Endometrial microvascular endothelial cells (primary cell): ENCODE measurements around the gene RAB34. TPM values are rescaled to one million over a fixed set of nuclear protein-coding genes. Genes with fewer than 3 reads are reported as not detected.

ENCODE experiments used
- in situ Hi-C: cut with HindIII; loops from 2 replicates; pipeline ENCODE4 v1.10.0; 2017; ENCODE audit warnings: low sequenced_read_pairs, low pct_unique_long_range_greater_than_20kb; ENCODE audit errors: inconsistent ontology term
- total RNA-seq: library from RNA; depleted of rRNA; stranded (reverse); fragments of >200 nt; gene quantifications from one replicate; pipeline ENCODE4 v1.2.3, GENCODE V29; 2015; ENCODE audit errors: inconsistent ontology term

Gene RAB34
- total RNA-seq = 31.1 TPM

- in situ Hi-C loops = no loop called here
Measured at GRCh38 chr17:28717578-28718332, at the start of gene RAB34. Gene RAB34 (minus strand): TSS chr17:28717868. CDS start chr17:28717266, 602 bp downstream.

- in situ Hi-C loops = no loop called here
Measured at GRCh38 chr17:28765038-28765437, 47.4 kb upstream of the RAB34 start.

GRCh38 chr17:28763804-28764266 lies 46.2 kb upstream of the RAB34 start:
- in situ Hi-C loops = no loop called here

- in situ Hi-C loops = no loop called here
Measured at GRCh38 chr17:28763137-28763799, 45.6 kb upstream of the RAB34 start.

GRCh38 chr17:28760601-28761562 lies 43.2 kb upstream of the RAB34 start:
- in situ Hi-C loops = no loop called here

GRCh38 chr17:28759256-28759865 lies 41.7 kb upstream of the RAB34 start:
- in situ Hi-C loops = no loop called here

- in situ Hi-C loops = no loop called here
Measured at GRCh38 chr17:28758411-28759121, 40.9 kb upstream of the RAB34 start.

- in situ Hi-C loops = no loop called here
Measured at GRCh38 chr17:28756049-28756804, 38.6 kb upstream of the RAB34 start.

GRCh38 chr17:28755486-28755885 lies 37.8 kb upstream of the RAB34 start:
- in situ Hi-C loops = no loop called here

GRCh38 chr17:28751600-28752366 lies 34.1 kb upstream of the RAB34 start:
- in situ Hi-C loops = no loop called here

GRCh38 chr17:28750178-28751047 lies 32.7 kb upstream of the RAB34 start:
- in situ Hi-C loops = no loop called here

- in situ Hi-C loops = no loop called here
Measured at GRCh38 chr17:28749516-28750177, 32.0 kb upstream of the RAB34 start.

GRCh38 chr17:28748852-28749515 lies 31.3 kb upstream of the RAB34 start:
- in situ Hi-C loops = no loop called here

GRCh38 chr17:28747801-28748750 lies 30.4 kb upstream of the RAB34 start:
- in situ Hi-C loops = no loop called here
